Body of pancreas (tissue), 4 donors: Measurements from ENCODE around the gene EXOC3. TPM values are rescaled to one million over a fixed set of nuclear protein-coding genes. Genes with fewer than 3 reads are reported as not detected.

Experiments
- ATAC-seq: fragments of 150-250 bp; one replicate; pipeline ENCODE4 v1.9.1; 2016
- DNase-seq, 4 donors: peaks; one replicate each; pipeline ENCODE4 v3.0.0-alpha.2; 2019
- H3K27ac ChIP-seq, 4 donors: fragments of 200-600 bp; sonication (generic); 1 replicate in 3 of 4; 2 replicates in 1 of 4; pipeline versions ENCODE4 v1.5.1 to v1.6.1; 2016 to 2019; ENCODE audit warnings: mild to moderate bottlenecking in 1 of 4, mixed read lengths in 1 of 4, moderate library complexity in 1 of 4
- H3K27me3 ChIP-seq, 2 donors: fragments of 200-600 bp; sonication (generic); one replicate each; pipeline ENCODE4 v1.6.0; 2016; ENCODE audit warnings: mild to moderate bottlenecking in 1 of 2
- H3K36me3 ChIP-seq, 2 donors: fragments of 200-600 bp; sonication (generic); replicated peaks in 1 of 2; 2 replicates each; pipeline ENCODE4 v1.5.1; 2016; ENCODE audit warnings: low read depth in 2 of 2; ENCODE audit not compliant: insufficient read depth in 1 of 2
- H3K4me1 ChIP-seq: fragments of 200-600 bp; sonication (generic); one replicate; pipeline ENCODE4 v1.6.0; 2016
- H3K4me3 ChIP-seq, 2 donors: fragments of 200-600 bp; sonication (generic); 1 replicate in 1 of 2; 2 replicates in 1 of 2; pipeline ENCODE4 v1.5.1; 2016 to 2019
- H3K9me3 ChIP-seq, 3 donors: fragments of 200-600 bp; sonication (generic); 1 replicate in 2 of 3; 2 replicates in 1 of 3; pipeline ENCODE4 v1.5.1; 2016
- POLR2A ChIP-seq, 3 donors: fragments of 450-650 bp; IDR thresholded peaks; one replicate each; pipeline ENCODE4 v1.6.1; 2016; ENCODE audit warnings: antibody characterized with exemption in 3 of 3, mild to moderate bottlenecking in 2 of 3
- WGBS, 2 donors: methylation state at CpG; one replicate each; pipeline ENCODE4 v1.1.5; 2017; 5-methylcytosine and 5-hydroxymethylcytosine counted together
- intact Hi-C: fragments of 100-400 bp; cut with DNase I; formaldehyde crosslinking; loops from one replicate; pipeline ENCODE4 v1.15.1; 2023
- total RNA-seq, 2 donors: library from RNA; depleted of rRNA; stranded (reverse); fragments of >200 nt; gene quantifications; one replicate each; pipeline ENCODE4 v1.1.0, GENCODE V29; 2016
- TF ChIP-seq, protein P1 (sequence below), 7 experiments: fragments of 450-650 bp in 4 of 7; fragments of 200-600 bp in 3 of 7; sonication (generic) in 3 of 7; IDR thresholded peaks; one replicate each; pipeline ENCODE4 v1.5.1; 2016 to 2019; ENCODE audit warnings: antibody characterized with exemption in 7 of 7

The EXOC3 gene
- total RNA-seq, 2 donors from 2014 or later: 32.2 to 79.1 TPM

DNA sequence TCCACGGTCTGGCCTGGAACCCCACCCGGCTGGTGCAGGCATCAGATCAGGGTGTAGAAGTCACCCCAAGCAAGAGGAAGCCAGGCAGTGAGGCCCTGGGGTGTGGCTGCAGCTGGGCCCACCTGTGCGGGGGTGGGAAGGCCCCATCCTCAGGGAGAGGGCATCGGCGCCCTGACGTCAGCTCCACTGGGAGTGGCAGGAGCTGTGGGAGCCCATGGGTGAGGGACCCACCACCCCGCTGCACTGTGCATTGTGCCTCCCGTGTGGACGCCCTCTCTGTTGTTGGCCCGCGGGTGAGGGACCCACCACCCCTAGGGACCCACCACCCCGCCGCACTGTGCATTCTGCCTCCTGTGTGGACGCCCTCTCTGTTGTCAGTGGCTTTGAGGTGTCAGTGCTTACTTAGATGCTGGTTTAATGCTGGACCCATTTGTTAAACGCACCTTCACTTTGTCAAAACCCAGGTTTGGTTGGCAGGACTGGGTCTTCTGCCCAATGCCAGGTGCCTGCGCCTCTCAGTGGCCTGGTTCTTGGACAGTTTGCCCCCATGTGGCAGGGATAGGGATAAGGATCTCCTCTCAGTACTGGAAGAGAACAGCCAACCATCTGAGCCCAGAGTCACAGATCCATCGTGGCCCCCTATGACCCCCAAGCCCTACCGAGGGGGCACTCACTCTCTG, 6.9 kb upstream of the EXOC3 start:
- Histone ChIP-seq H3K4me1 (no peaks in the 10 kb centered on the region), H3K27me3 (no peaks in the 10 kb centered on the region), H3K4me3 (no peak overlapping the region), H3K36me3 (no peaks in the 10 kb centered on the region), H3K27ac (no peak overlapping the region), H3K9me3 (no peaks in the 10 kb centered on the region)
- intact Hi-C loops: no loop called here
- 58 to 66% methylated on average over 9 to 15 of the region's 18 CpGs for WGBS, 2 donors
- ATAC-seq: no peak
- DNase-seq: no peak
- no peak for TF ChIP-seq POLR2A (IDR thresholded peaks at IDR 0.05)
- TF ChIP-seq, protein P1, sequence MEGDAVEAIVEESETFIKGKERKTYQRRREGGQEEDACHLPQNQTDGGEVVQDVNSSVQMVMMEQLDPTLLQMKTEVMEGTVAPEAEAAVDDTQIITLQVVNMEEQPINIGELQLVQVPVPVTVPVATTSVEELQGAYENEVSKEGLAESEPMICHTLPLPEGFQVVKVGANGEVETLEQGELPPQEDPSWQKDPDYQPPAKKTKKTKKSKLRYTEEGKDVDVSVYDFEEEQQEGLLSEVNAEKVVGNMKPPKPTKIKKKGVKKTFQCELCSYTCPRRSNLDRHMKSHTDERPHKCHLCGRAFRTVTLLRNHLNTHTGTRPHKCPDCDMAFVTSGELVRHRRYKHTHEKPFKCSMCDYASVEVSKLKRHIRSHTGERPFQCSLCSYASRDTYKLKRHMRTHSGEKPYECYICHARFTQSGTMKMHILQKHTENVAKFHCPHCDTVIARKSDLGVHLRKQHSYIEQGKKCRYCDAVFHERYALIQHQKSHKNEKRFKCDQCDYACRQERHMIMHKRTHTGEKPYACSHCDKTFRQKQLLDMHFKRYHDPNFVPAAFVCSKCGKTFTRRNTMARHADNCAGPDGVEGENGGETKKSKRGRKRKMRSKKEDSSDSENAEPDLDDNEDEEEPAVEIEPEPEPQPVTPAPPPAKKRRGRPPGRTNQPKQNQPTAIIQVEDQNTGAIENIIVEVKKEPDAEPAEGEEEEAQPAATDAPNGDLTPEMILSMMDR (IDR thresholded peaks at IDR 0.05): peak in 3 of 7 experiments; percentile 7 to 19 (median 15)

DNA sequence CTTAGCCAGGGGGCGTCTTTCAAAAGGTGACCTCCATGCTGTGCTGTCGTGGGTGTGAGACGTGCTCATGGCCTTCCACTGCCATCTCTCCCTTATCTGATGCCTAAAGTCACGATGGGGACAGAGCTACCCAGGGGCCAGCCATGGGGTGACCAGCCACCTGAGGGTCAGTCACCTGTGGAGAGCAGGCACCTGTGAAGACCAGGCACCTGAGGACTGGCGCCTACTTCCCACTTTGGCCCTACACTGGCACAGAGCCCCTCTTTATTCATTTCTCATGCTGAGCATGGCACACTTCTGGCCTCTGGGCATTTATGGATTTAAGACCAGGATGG, 6.4 kb upstream of the EXOC3 start:
- intact Hi-C loops: no loop called here
- TF ChIP-seq, protein P1 (IDR thresholded peaks at IDR 0.05): no peak
- no peak for TF ChIP-seq POLR2A (IDR thresholded peaks at IDR 0.05)
- H3K36me3 ChIP-seq: no peaks in the 10 kb centered on the region
- ATAC-seq: no peak
- H3K4me1 ChIP-seq: no peaks in the 10 kb centered on the region
- 39 to 46% methylated on average over 3 to 5 of the region's 5 CpGs for WGBS, 2 donors
- no peaks in the 10 kb centered on the region for H3K9me3 ChIP-seq
- no peaks in the 10 kb centered on the region for H3K27me3 ChIP-seq
- DNase-seq: no peak
- no peak overlapping the region for H3K4me3 ChIP-seq
- no peak overlapping the region for H3K27ac ChIP-seq

DNA sequence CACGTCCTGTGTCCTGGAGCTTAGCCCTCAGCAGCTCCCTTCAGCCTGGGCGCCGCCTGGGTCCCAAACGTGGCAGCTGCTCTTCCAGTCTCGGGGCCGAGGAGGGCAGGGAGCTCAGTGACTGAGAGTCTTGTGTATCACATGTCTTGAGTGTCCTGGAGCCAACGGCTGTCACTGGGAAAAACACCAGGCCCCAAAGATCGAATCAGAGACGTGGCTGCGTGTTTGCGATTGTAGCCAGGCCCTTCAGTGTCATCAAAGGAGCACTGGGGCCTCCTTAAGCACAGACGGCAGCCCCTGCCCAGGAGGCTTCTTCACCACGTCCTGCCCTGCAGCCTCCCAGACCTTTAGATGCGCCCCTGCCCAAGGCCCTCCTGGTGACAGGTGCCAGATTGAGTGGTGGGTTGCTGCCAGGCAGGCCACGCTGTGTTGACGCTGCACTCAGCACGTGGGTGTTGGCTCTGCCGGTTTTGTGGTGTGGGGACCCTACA, 5.7 kb upstream of the EXOC3 start:
- ATAC-seq (no peak), DNase-seq (no peak)
- no peaks in the 10 kb centered on the region for H3K9me3 ChIP-seq

DNA sequence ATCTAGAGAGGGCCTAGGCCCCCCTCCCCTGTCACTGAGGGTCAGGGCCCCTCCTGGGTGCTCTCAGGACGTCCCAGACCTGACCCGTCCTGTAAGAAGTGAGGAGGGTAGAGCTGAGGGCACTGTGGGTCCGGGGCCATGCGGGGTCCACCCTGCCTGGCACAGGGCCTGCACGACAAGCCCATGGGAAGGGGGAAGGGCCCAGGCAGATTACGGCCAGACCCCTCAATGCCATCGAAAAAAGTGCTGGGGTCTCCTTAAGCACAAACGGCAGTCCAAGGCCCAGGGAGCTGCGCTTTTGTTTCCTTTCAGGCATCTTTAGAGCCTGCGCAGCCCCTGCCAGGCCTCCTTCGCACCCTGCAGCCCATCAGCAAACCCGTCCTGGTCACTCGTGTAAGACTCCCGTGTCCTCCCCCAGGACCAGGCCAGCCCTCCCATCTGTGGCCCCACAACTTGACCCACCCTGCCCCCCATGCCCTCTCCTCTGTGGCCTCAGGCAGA, 4.4 kb upstream of the EXOC3 start:
- intact Hi-C loops: no loop called here
- Histone ChIP-seq H3K36me3 (no peaks in the 10 kb centered on the region), H3K9me3 (no peaks in the 10 kb centered on the region), H3K27me3 (no peaks in the 10 kb centered on the region), H3K4me3 (no peak overlapping the region), H3K27ac (no peak overlapping the region), H3K4me1 (peaks cover 8% of the 10 kb centered on the region)
- TF ChIP-seq, protein P1 (IDR thresholded peaks at IDR 0.05): no peak
- TF ChIP-seq POLR2A (IDR thresholded peaks at IDR 0.05): no peak
- DNase-seq (no peak), ATAC-seq (no peak)
- WGBS, 2 donors: 54 to 55% methylated on average over 13 to 14 of the region's 14 CpGs

More for the DNA sequence above, 5.7 kb upstream of the EXOC3 start:
- no peaks in the 10 kb centered on the region for H3K36me3 ChIP-seq
- intact Hi-C loops: no loop called here
- no peak overlapping the region for H3K27ac ChIP-seq
- TF ChIP-seq, protein P1 (IDR thresholded peaks at IDR 0.05): no peak
- H3K4me1 ChIP-seq: peaks cover 6% of the 10 kb centered on the region
- no peaks in the 10 kb centered on the region for H3K27me3 ChIP-seq
- no peak overlapping the region for H3K4me3 ChIP-seq
- WGBS, 2 donors: 44 to 52% methylated on average over 8 to 18 of the region's 18 CpGs

DNA sequence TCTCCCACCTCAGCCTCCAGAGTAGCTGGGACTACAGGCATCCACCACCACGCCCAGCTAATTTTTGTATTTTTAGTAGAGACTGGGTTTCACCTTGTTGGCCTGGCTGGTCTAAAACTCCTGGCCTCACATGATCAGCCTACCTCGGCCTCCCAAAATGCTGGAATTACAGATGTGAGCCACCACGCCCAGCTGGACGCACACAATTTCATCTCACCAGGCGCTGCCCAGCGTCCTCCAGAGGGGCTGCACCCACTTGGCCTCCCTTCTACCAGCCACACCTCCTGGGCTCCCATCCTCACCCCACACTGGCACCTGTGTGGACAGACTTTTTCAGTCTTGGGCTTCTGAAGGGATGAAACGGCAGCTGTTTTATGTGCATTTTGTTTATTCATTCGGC, 3.8 kb upstream of the EXOC3 start:
- no peak for DNase-seq
- 77% methylated on average over 7 to 8 of the region's 8 CpGs for WGBS, 2 donors
- Histone ChIP-seq H3K4me3 (no peak overlapping the region), H3K36me3 (no peaks in the 10 kb centered on the region), H3K4me1 (peaks cover 14% of the 10 kb centered on the region), H3K27ac (no peak overlapping the region), H3K9me3 (no peaks in the 10 kb centered on the region), H3K27me3 (no peaks in the 10 kb centered on the region)
- no peak for TF ChIP-seq POLR2A (IDR thresholded peaks at IDR 0.05)
- TF ChIP-seq, protein P1 (IDR thresholded peaks at IDR 0.05): no peak
- no peak for ATAC-seq
- intact Hi-C loops: no loop called here
